ENCODE data around the gene CLIC5. TPM values are rescaled to one million over a fixed set of nuclear protein-coding genes. Genes with fewer than 3 reads are reported as not detected.

The CLIC5 gene
- total RNA-seq, 1 experiment from 2014 or later = 0.20 TPM

DNA sequence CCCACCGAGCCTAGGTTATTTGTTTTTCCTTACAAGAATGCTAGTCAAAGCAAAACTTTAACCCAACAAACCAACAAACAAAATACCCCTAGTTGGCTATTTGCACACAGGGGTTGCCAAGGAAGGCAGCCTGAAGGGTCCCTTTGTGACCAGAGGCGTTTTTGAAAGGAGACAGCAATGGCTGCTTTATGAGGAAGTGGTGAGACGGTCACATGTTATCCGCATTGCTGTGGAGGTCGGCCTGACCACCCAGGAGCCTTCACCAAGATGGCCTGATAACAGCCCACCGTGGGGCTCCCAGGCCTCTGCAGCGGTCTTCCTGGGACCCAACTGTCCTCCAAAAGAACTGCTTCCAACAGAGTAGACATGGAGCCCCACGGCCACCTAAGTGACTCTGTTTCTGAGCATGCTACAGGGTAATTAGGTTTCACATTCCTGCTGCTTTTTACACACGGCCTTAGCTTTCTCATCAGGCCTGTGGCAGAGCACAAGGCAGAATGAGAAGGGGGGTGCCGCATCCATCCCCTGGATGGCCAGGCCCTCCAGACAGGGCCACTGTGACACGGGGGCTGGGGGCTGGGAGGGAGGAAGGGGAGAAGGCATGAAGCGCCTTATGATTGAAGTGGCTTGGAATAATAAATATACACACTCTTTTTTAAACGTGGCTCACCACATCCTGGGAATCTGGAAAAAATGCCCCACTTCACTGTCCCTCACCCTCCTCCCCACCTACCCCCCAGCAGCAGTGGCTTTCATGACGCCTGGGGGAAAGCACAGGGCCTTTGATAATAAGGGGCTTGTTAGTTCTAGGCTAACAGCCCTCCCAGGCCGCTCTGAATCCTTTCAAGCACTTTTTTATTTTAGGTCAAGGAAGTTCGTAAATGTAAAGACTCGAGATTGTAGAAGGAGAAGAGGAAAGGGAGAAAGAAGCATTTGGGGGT is 86.0 kb downstream of the CLIC5 start:
- H3K79me1 ChIP-seq (ENCODE audit: insufficient read depth, low read depth, low read length, poor library complexity, severe bottlenecking) = no peaks in the 10 kb centered on the region
- H3K56ac ChIP-seq (ENCODE audit: insufficient read length, low read depth, low read length) = no peak overlapping the region
- H3K9me3 ChIP-seq (ENCODE audit: control insufficient read depth, low read depth, low read length) = no peaks in the 10 kb centered on the region
- H3K18ac ChIP-seq (ENCODE audit: insufficient read length, low read depth, low read length) = no peak overlapping the region
- H4K5ac ChIP-seq (ENCODE audit: insufficient read length, low read depth, low read length) = no peak overlapping the region
- peaks cover 0 to 1% (median 0%) of the 10 kb centered on the region in 3 experiments; a peak in 1 of 7 replicates for H3K36me3 Mint-ChIP-seq (ENCODE audit: insufficient read depth in 1 of 3, low read depth in 3 of 3)
- H3K4me1 ChIP-seq (ENCODE audit: insufficient read depth, low read length) = peaks cover 13% of the 10 kb centered on the region; the same call in 1 of the 2 replicates
- H3K14ac ChIP-seq (ENCODE audit: insufficient read depth, low read length) = no peak overlapping the region
- H3K9me3 Mint-ChIP-seq = no peaks in the 10 kb centered on the region; a peak in 1 of 5 replicates
- no peak overlapping the region for H2BK20ac ChIP-seq (ENCODE audit: low read depth, low read length, poor library complexity, severe bottlenecking)
- DNase-seq = no peak
- no peak overlapping the region for H4K91ac ChIP-seq (ENCODE audit: insufficient read length, low read depth, low read length)
- H3K4me3 Mint-ChIP-seq = no peak overlapping the region; a peak in 1 of 5 replicates
- H3K27ac Mint-ChIP-seq = no peak overlapping the region
- H3K27me3 ChIP-seq (ENCODE audit: insufficient read depth, low read length) = no peaks in the 10 kb centered on the region
- H2AK5ac ChIP-seq (ENCODE audit: insufficient read length, low read length) = no peak overlapping the region
- H3K27ac ChIP-seq (ENCODE audit: insufficient read length, low read depth, low read length) = no peak overlapping the region
- WGBS (ENCODE audit: extremely low coverage, insufficient read length, low lambda C conversion rate) = no CpG with 5 or more reads among the region's 17 CpGs
- H3K4me2 ChIP-seq (ENCODE audit: insufficient read depth, insufficient read length, low read length) = no peak overlapping the region
- H3K4me1 Mint-ChIP-seq = peaks cover 57 to 60% of the 10 kb centered on the region in 2 experiments
- H3K79me2 ChIP-seq (ENCODE audit: insufficient read depth, low read length) = no peaks in the 10 kb centered on the region
- no peak overlapping the region for H3K23ac ChIP-seq (ENCODE audit: insufficient read length, low read depth, low read length)
- TF ChIP-seq CTCF (conservative IDR thresholded peaks at IDR 0.05) = no peak
- H3K27me3 Mint-ChIP-seq (ENCODE audit: low read depth) = peaks cover 36% of the 10 kb centered on the region
- no peak overlapping the region for H2BK15ac ChIP-seq (ENCODE audit: low read depth, low read length)
- H3K4ac ChIP-seq (ENCODE audit: low read depth, low read length) = no peak overlapping the region
- H3K23me2 ChIP-seq (ENCODE audit: insufficient read length, low read depth, low read length, poor library complexity, severe bottlenecking) = no peaks in the 10 kb centered on the region
- H2AFZ ChIP-seq (ENCODE audit: low read length) = no peak overlapping the region
- H4K8ac ChIP-seq (replicated peaks; ENCODE audit: insufficient read length, low read depth, low read length) = no peak overlapping the region
- H2BK5ac ChIP-seq (ENCODE audit: insufficient read length, low read length) = no peak overlapping the region
- no peaks in the 10 kb centered on the region for H4K20me1 ChIP-seq (ENCODE audit: control insufficient read depth, insufficient read depth, insufficient read length)
- no peak overlapping the region for H3T11ph ChIP-seq (ENCODE audit: low read length)
- no peak overlapping the region for H2BK120ac ChIP-seq (ENCODE audit: low read depth, low read length, poor library complexity, severe bottlenecking)
- H3K9ac ChIP-seq (ENCODE audit: extremely low read depth, insufficient read length, low read length) = no peak overlapping the region
- no peak overlapping the region for H2BK12ac ChIP-seq (ENCODE audit: insufficient read length, low read depth, low read length)

Measured in H9 (cell line).